Smooth muscle cell (in vitro differentiated cells): ENCODE results near the gene C11orf21. TPM values are rescaled to one million over a fixed set of nuclear protein-coding genes. Genes with fewer than 3 reads are reported as not detected.

Experiments
- DNase-seq: peaks from one replicate; lab custom pipeline; 2025; ENCODE audit not compliant: unreplicated experiment; lab: John Stamatoyannopoulos, UW
- H2AFZ ChIP-seq: fragments of 200-600 bp; sonication (generic); 2 replicates; pipeline ENCODE4 v1.6.0; 2016; ENCODE audit warnings: antibody characterized with exemption, low read depth, mild to moderate bottlenecking
- H3F3A ChIP-seq: fragments of 200-600 bp; sonication (generic); 2 replicates; pipeline ENCODE4 v1.6.0; 2017; ENCODE audit warnings: antibody characterized with exemption, low read depth
- H3K27ac ChIP-seq: fragments of 200-600 bp; sonication (generic); 2 replicates; pipeline ENCODE4 v1.5.1; 2016; ENCODE audit warnings: low read depth, mild to moderate bottlenecking
- H3K27me3 ChIP-seq: fragments of 200-600 bp; sonication (generic); 2 replicates; pipeline ENCODE4 v1.6.1; 2016; ENCODE audit warnings: low read depth, mild to moderate bottlenecking
- H3K36me3 ChIP-seq: fragments of 200-600 bp; sonication (generic); 2 replicates; pipeline ENCODE4 v1.5.1; 2016; ENCODE audit warnings: low read depth
- H3K4me1 ChIP-seq: fragments of 200-600 bp; sonication (generic); 2 replicates; pipeline ENCODE4 v1.5.1; 2016; ENCODE audit warnings: low read depth
- H3K4me2 ChIP-seq: fragments of 200-600 bp; sonication (generic); 2 replicates; pipeline ENCODE4 v1.6.0; 2016; ENCODE audit warnings: mild to moderate bottlenecking
- H3K4me3 ChIP-seq: fragments of 200-600 bp; sonication (generic); 2 replicates; pipeline ENCODE4 v1.5.1; 2016; ENCODE audit warnings: mild to moderate bottlenecking
- H3K79me2 ChIP-seq: fragments of 200-600 bp; sonication (generic); 2 replicates; pipeline ENCODE4 v1.6.0; 2016; ENCODE audit warnings: low read depth, mild to moderate bottlenecking
- H3K9ac ChIP-seq: fragments of 200-600 bp; sonication (generic); 2 replicates; pipeline ENCODE4 v1.6.0; 2016; ENCODE audit warnings: low read depth
- H3K9me3 ChIP-seq: fragments of 200-600 bp; sonication (generic); replicated peaks from 2 replicates; pipeline ENCODE4 v1.5.1; 2016; ENCODE audit warnings: low read depth
- H4K20me1 ChIP-seq: fragments of 200-600 bp; sonication (generic); 2 replicates; pipeline ENCODE4 v1.6.0; 2016; ENCODE audit warnings: low read depth
- WGBS: methylation state at CpG from one replicate; pipeline ENCODE4 v1.1.7; 2016; ENCODE audit warnings: low lambda C conversion rate; 5-methylcytosine and 5-hydroxymethylcytosine counted together
- polyA plus RNA-seq: library from polyadenylated mRNA; unstranded; fragments of >200 nt; fragmentation: Nextera tagmentation; extraction: Ambion mirVana; gene quantifications from 2 replicates; pipeline ENCODE4 v1.2.1, GENCODE V29; 2016
- total RNA-seq: library from RNA; depleted of rRNA; stranded (reverse); fragments of >200 nt; gene quantifications from 2 replicates; pipeline ENCODE4 v1.2.3, GENCODE V29; 2014
- TF ChIP-seq, protein P1 (sequence below): fragments of 200-600 bp; sonication (generic); IDR thresholded peaks from 2 replicates; pipeline ENCODE4 v1.5.1; 2017; ENCODE audit warnings: borderline replicate concordance, mild to moderate bottlenecking, antibody characterized with exemption; ENCODE audit not compliant: insufficient read depth, poor library complexity, severe bottlenecking

Gene C11orf21
- total RNA-seq: not detected in 2 replicates
- polyA plus RNA-seq: not detected in 2 replicates

DNA sequence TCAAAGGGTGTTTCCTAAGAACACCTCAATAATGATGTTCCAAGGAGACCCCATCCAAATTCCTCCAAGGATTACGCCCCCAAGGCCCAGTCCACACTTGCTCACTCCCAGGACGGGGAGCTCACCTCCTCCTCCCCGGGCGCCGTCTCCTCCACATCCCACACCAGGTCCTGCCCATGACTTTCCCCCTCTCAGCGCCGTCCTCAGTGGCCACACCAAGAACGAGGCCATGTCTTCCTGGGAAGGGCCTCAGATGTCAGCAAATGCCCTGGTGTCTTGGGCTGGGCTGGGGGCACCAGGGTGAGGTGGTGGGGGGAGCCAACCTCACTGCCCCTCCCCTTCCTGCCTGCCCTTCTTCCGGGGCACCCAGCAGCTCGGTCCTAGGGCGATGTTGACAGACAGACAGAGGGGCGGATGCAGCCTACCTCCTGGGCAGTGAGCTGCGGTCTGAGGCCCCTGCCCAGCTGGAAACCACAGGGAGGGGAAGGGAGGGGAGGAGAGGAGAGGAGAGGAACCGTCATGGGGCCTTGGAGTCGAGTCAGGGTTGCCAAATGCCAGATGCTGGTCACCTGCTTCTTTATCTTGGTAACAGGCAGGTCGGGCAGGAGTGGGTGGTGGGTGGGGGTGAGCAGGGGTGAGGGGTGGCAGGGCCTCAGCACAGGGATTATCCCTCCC lies at the start of gene C11orf21, which contains the start of gene TSPAN32:
TSS of gene C11orf21 (minus strand) at position 288 of the 675 bp plus-strand sequence. CDS start at position 178, 110 bp downstream.
TSS of gene TSPAN32 (plus strand) at position 383 of the 675 bp plus-strand sequence. CDS start at position 520, 137 bp downstream.
- WGBS: 85% methylated on average over 13 of the region's 16 CpGs
- TF ChIP-seq, protein P1, sequence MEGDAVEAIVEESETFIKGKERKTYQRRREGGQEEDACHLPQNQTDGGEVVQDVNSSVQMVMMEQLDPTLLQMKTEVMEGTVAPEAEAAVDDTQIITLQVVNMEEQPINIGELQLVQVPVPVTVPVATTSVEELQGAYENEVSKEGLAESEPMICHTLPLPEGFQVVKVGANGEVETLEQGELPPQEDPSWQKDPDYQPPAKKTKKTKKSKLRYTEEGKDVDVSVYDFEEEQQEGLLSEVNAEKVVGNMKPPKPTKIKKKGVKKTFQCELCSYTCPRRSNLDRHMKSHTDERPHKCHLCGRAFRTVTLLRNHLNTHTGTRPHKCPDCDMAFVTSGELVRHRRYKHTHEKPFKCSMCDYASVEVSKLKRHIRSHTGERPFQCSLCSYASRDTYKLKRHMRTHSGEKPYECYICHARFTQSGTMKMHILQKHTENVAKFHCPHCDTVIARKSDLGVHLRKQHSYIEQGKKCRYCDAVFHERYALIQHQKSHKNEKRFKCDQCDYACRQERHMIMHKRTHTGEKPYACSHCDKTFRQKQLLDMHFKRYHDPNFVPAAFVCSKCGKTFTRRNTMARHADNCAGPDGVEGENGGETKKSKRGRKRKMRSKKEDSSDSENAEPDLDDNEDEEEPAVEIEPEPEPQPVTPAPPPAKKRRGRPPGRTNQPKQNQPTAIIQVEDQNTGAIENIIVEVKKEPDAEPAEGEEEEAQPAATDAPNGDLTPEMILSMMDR: no peak
- Histone ChIP-seq H3K36me3 (no peaks in the 10 kb centered on the region), H4K20me1 (no peaks in the 10 kb centered on the region), H3K4me1 (peaks cover 7% of the 10 kb centered on the region), H3K4me3 (no peak within 1 kb of the TSS), H3K9me3 (no peaks in the 10 kb centered on the region), H2AFZ (no peak within 1 kb of the TSS), H3K9ac (no peak within 1 kb of the TSS), H3F3A (no peaks in the 10 kb centered on the region), H3K79me2 (no peaks in the 10 kb centered on the region), H3K4me2 (no peak within 1 kb of the TSS), H3K27ac (no peak within 1 kb of the TSS), H3K27me3 (no peaks in the 10 kb centered on the region)
- DNase-seq: no peak

DNA sequence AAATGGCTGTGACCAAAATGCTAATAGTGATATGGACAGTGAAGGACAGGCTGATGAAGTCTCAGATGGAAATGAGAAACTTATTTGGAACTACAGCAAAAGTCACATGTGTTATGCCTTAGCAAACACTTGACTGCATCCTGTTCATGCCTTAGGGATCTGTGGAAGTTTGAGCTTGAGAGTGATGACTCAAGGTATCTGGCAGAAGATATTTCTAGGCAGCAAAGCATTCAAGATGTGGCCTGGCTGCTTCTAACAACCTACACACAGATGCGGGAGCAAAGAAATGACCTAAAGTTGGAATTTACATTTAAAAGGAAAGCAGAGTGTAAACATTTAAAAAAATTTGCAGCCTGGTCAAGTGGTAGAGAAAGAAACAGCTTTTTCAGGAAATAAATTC lies 47.3 kb upstream of the C11orf21 start:
- Histone ChIP-seq H2AFZ (no peak overlapping the region), H3K4me3 (no peak overlapping the region), H3F3A (no peaks in the 10 kb centered on the region), H3K9me3 (no peaks in the 10 kb centered on the region), H3K4me2 (no peak overlapping the region), H3K27me3 (no peaks in the 10 kb centered on the region), H3K4me1 (no peaks in the 10 kb centered on the region), H3K36me3 (no peaks in the 10 kb centered on the region), H4K20me1 (no peaks in the 10 kb centered on the region), H3K9ac (no peak overlapping the region), H3K79me2 (no peaks in the 10 kb centered on the region), H3K27ac (no peak overlapping the region)
- 95% methylated on average over 1 of the region's 1 CpG for WGBS
- TF ChIP-seq, protein P1: no peak
- no peak for DNase-seq

DNA sequence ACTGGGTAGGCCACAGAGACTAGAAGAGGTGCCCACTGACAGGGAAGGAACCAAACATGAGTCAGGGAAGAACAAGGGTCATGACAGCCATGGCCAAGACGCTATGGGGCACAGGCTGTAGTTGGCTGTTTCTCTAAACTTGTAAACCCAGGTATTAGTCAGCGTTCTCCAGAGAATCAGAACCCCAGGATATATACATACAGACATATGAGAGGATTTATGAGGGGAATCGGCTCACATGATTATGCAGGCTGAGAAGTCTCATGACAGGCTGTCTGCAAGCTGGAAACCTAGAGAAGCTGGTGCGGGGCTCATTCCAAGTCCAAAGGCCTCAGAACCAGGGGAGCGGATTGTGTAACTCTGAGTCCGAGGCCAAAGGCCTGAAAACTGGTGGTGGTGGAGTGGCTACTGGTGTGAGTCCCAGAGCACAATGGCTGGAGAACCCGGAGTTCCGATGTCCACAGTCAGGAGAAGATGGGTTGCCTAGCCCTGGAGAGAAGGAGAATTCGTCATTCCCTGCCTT lies 45.7 kb upstream of the C11orf21 start:
- TF ChIP-seq, protein P1: no peak
- DNase-seq: no peak
- H3K9ac ChIP-seq: no peak overlapping the region
- no peaks in the 10 kb centered on the region for H3K9me3 ChIP-seq
- H3K4me1 ChIP-seq: no peaks in the 10 kb centered on the region
- H3K27me3 ChIP-seq: no peaks in the 10 kb centered on the region
- H4K20me1 ChIP-seq: no peaks in the 10 kb centered on the region
- no peak overlapping the region for H3K4me2 ChIP-seq
- no peaks in the 10 kb centered on the region for H3K79me2 ChIP-seq
- H3F3A ChIP-seq: no peaks in the 10 kb centered on the region
- no peaks in the 10 kb centered on the region for H3K36me3 ChIP-seq
- no peak overlapping the region for H3K27ac ChIP-seq
- H2AFZ ChIP-seq: no peak overlapping the region
- no peak overlapping the region for H3K4me3 ChIP-seq
- WGBS: 82% methylated on average over 9 of the region's 9 CpGs
